GM12801 (cell line): ENCODE measurements around the gene NSDHL.

ENCODE experiments used
- TF ChIP-seq, protein P1 (sequence below): IDR thresholded peaks from one replicate; pipeline ENCODE4 v1.5.1; 2011; ENCODE audit warnings: control low read depth; ENCODE audit not compliant: insufficient read length; ENCODE audit errors: extremely low read depth

NSDHL gene

GRCh38 chrX:152831391-152831790 lies 528 bp downstream of the NSDHL start:
- TF ChIP-seq, protein P1, sequence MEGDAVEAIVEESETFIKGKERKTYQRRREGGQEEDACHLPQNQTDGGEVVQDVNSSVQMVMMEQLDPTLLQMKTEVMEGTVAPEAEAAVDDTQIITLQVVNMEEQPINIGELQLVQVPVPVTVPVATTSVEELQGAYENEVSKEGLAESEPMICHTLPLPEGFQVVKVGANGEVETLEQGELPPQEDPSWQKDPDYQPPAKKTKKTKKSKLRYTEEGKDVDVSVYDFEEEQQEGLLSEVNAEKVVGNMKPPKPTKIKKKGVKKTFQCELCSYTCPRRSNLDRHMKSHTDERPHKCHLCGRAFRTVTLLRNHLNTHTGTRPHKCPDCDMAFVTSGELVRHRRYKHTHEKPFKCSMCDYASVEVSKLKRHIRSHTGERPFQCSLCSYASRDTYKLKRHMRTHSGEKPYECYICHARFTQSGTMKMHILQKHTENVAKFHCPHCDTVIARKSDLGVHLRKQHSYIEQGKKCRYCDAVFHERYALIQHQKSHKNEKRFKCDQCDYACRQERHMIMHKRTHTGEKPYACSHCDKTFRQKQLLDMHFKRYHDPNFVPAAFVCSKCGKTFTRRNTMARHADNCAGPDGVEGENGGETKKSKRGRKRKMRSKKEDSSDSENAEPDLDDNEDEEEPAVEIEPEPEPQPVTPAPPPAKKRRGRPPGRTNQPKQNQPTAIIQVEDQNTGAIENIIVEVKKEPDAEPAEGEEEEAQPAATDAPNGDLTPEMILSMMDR: no peak

DNA sequence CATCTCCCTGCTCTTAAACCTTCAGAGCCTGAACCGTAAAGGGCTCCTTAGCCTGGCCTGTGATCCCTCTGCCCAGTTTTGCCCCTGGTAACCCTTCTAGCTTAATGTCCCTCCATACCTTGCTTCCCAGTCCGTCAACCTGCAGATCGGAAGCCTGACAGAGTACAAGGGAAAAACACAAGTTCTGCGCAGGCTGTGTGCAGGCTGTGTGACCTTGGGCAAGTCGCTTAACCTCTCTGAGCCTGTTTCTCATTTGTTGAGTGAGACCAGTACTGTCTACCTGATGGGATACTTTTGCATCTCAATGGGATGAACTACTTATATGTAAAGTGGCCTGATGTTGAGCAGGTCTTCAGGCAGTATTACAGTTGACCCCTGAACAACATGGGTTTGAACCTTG lies 1.7 kb downstream of the NSDHL start:
- TF ChIP-seq, protein P1: no peak

- TF ChIP-seq, protein P1: no peak
Measured at GRCh38 chrX:152833378-152833777, 2.5 kb downstream of the NSDHL start.

DNA sequence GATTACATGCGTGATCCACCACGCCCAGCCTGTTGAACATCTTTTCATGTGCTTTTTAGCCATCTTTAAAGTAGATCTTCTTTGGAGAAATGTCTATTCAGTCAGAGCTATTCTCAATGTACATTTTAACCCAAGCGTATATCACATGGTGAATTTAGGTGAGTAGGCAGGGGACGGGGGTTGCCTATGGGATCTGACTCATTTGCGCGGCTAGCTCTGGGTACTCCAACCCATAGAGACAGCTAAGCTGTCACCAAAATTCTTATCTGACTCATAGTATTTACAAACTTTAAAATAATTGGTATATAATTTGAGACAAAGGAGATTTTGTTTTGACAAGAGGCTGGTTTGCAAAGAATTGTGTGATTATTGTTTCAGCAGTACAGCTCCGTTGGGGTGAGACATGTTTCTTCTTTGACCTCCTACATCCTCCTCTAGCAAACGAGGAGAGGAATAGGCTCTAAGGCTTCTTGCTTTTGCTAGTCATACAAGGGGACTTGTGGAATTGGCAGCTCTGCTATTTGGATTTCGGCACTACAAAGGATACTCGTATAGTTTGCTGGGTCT lies 12.0 kb downstream of the NSDHL start:
- TF ChIP-seq, protein P1: no peak

GRCh38 chrX:152843852-152844251 lies 13.0 kb downstream of the NSDHL start:
- TF ChIP-seq, protein P1: no peak

GRCh38 chrX:152844256-152844655 lies 13.4 kb downstream of the NSDHL start:
- TF ChIP-seq, protein P1: no peak

- TF ChIP-seq, protein P1: no peak
Measured at GRCh38 chrX:152845618-152846240, 14.9 kb downstream of the NSDHL start.

DNA sequence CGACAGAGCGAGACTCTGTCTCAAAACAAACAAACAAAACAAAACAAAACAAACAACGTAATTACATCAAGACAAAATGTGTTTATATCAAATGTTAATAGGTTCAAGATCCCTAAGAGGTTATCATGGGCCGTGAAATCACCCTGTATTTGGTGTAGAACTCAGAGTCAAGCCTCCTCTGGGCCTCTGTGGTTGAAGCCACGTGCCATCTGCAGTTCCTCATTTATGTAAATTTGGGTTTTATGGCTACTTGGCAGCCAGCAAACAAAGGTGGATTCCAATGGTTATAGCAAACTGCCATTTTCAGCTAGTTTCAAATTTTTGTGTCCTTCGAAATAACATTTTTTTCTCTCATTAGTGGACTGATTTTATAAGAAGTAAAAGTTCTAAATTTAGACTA lies 16.4 kb downstream of the NSDHL start:
- TF ChIP-seq, protein P1: no peak
